Thoracic aorta (tissue), 2 donors: ENCODE data around the gene PTPRG. TPM values are rescaled to one million over a fixed set of nuclear protein-coding genes. Genes with fewer than 3 reads are reported as not detected.
"Not testable (repeated sequence)": the region's sequence is repeated elsewhere in the genome, so short reads cannot be mapped to it uniquely, and the experiment has no call there.

Source experiments
- ATAC-seq: fragments of 150-250 bp; one replicate; pipeline ENCODE4 v1.8.0; 2017; ENCODE audit warnings: low read depth; ENCODE audit not compliant: insufficient number of reproducible peaks, low FRiP score
- DNase-seq: peaks from one replicate; pipeline ENCODE4 v3.0.0-alpha.2; 2020; ENCODE audit warnings: low spot score
- H3K27ac ChIP-seq, 2 donors: fragments of 200-600 bp; sonication (generic); 1 replicate in 1 of 2; 2 replicates in 1 of 2; pipeline ENCODE4 v1.5.1; 2016; ENCODE audit warnings: mild to moderate bottlenecking in 2 of 2, moderate library complexity in 2 of 2
- H3K27me3 ChIP-seq: fragments of 200-600 bp; sonication (generic); replicated peaks from 2 replicates; pipeline ENCODE4 v1.6.0; 2016; ENCODE audit warnings: mild to moderate bottlenecking; ENCODE audit not compliant: insufficient read depth
- H3K36me3 ChIP-seq: fragments of 200-600 bp; sonication (generic); one replicate; pipeline ENCODE4 v1.5.1; 2016
- H3K4me1 ChIP-seq, 2 donors: fragments of 200-600 bp; sonication (generic); 1 replicate in 1 of 2; 2 replicates in 1 of 2; pipeline versions ENCODE4 v1.5.1 to v1.6.0; 2016; ENCODE audit warnings: low read depth in 2 of 2, mild to moderate bottlenecking in 1 of 2; ENCODE audit not compliant: control insufficient read depth in 1 of 2
- H3K4me3 ChIP-seq: fragments of 200-600 bp; sonication (generic); 2 replicates; pipeline ENCODE4 v1.5.1; 2016; ENCODE audit warnings: mild to moderate bottlenecking
- H3K9me3 ChIP-seq: fragments of 200-600 bp; sonication (generic); 2 replicates; pipeline ENCODE4 v1.5.1; 2016
- total RNA-seq, 2 donors: library from RNA; depleted of rRNA; stranded (reverse); fragments of >200 nt; gene quantifications; one replicate each; pipeline versions ENCODE4 v1.1.0 to v1.2.3, GENCODE V29; 2016
- TF ChIP-seq, protein P1 (sequence below): fragments of 200-600 bp; sonication (generic); IDR thresholded peaks from one replicate; pipeline ENCODE4 v1.5.1; 2019; ENCODE audit warnings: antibody characterized with exemption

PTPRG gene
- total RNA-seq, 2 donors from 2014 or later: 154 to 208 TPM

DNA sequence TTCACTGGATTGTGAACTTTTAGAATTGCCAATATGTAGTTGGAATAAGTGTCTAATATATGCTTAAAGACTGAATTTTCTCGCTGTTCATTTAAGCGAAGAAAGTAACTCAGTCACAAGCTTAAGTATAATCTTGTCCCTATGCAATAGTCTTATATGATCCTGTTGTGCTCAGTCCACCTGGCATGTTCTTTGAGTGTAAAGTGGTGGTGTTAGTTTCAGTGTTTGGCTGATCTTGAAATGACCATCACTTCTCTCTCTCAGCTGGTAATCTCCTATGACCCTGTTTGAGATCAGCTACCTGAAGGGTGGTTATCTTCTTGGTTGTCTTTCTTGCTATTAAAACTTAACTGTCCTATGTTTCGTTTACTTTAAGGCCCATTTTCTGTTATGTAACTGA, 197.5 kb downstream of the PTPRG start:
- DNase-seq (no peak), ATAC-seq (no peak)
- no peak overlapping the region for H3K27ac ChIP-seq

DNA sequence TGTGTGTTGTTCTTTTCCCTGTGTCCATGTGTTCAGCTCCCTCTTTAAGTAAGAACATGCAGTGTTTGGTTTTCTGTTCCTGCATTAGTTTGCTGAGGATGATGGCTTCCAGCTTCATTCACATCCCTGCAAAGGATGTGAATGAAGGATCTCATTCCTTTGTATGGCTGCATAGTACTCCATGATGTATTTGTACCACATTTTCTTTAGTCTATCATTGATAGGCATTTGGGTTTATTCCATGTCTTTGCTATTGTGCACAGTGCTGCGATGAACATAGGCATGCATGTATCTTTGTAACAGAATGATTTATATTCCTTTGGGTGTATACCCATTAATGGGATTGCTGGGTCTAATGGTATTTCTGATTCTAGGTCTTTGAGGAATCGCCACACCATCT, 199.4 kb downstream of the PTPRG start:
- H3K4me1 ChIP-seq, ATAC-seq, H3K9me3 ChIP-seq, H3K36me3 ChIP-seq, DNase-seq, H3K27me3 ChIP-seq, H3K27ac ChIP-seq, H3K4me3 ChIP-seq: not testable (repeated sequence)

More for the DNA sequence above, 197.5 kb downstream of the PTPRG start:
- H3K4me1 ChIP-seq: peaks cover 0 to 6% of the 10 kb centered on the region in 2 donors
- H3K9me3 ChIP-seq: no peaks in the 10 kb centered on the region
- H3K27me3 ChIP-seq: no peaks in the 10 kb centered on the region
- H3K36me3 ChIP-seq: no peaks in the 10 kb centered on the region
- H3K4me3 ChIP-seq: no peak overlapping the region
- TF ChIP-seq, protein P1, sequence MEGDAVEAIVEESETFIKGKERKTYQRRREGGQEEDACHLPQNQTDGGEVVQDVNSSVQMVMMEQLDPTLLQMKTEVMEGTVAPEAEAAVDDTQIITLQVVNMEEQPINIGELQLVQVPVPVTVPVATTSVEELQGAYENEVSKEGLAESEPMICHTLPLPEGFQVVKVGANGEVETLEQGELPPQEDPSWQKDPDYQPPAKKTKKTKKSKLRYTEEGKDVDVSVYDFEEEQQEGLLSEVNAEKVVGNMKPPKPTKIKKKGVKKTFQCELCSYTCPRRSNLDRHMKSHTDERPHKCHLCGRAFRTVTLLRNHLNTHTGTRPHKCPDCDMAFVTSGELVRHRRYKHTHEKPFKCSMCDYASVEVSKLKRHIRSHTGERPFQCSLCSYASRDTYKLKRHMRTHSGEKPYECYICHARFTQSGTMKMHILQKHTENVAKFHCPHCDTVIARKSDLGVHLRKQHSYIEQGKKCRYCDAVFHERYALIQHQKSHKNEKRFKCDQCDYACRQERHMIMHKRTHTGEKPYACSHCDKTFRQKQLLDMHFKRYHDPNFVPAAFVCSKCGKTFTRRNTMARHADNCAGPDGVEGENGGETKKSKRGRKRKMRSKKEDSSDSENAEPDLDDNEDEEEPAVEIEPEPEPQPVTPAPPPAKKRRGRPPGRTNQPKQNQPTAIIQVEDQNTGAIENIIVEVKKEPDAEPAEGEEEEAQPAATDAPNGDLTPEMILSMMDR: no peak

DNA sequence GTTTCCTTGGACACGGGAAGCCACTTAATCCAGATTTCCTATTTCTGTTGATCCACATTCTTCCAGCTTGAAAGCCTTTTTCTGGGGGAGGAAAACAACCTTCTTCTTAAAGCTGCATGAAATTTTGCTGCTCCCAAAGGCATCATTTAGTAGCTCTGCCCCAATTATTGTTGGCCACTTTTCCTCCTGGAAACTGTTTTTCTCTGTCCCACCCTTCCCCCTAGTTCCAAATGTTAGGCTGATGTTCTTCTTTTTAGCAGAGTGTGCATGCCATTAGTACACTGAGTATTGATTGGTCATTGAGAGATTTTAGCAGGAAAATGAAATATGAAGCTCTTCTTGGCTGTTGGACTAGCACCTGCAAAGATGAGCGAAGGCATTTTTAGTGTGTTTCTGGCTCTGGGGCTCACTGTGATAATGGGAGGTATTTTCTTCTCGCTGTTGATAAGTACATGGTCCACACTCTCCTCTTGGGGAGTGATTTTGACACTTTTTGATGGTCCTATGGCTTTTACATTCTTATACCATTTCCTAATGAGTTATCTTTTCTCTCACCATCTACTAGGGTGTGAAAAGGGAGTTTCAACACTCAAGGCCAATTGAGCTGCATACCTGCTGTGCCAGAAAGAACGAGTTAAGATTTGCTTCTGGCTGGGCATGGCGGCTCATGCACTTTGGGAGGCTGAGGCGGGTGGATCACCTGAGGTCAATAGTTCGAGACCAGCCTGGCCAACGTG, 200.5 kb downstream of the PTPRG start:
- ATAC-seq: no peak

DNA sequence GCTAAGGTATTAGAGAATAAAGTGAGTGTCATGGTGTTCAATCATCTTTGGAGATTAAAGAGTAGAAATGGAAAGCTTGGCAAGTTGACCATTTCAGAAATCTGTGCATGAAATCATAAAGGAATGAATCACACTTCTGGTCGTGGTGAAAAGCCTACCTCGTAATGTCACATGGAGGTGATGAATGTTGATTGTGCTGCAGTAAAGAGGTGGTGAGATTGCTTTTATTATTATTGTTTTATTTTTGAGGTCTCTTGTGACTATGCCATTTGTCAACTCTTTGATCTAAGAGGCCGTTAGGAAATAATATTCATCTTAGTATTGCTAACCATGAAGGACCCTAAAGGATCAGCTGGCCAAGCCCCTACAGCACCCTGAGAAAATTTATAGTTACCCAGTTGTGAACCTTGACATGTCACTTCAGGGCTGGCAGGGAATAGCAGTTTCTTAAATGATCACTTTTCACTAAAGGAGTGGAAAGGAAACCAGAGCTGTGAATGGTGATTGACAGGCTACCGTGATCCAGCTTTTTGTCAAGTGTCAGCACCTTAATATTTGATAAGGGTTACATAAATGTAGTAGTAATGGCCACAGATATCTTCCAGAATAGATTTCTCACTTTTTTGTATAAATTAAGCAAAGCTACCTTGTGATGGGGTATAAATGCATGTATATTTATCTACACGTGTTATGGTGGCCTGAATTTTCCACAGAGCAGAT, 203.9 kb downstream of the PTPRG start:
- no peaks in the 10 kb centered on the region for H3K27me3 ChIP-seq
- TF ChIP-seq, protein P1: no peak
- no peak overlapping the region for H3K4me3 ChIP-seq
- H3K27ac ChIP-seq: no peak overlapping the region
- peaks cover 2 to 6% of the 10 kb centered on the region in 2 donors for H3K4me1 ChIP-seq
- ATAC-seq (no peak), DNase-seq (no peak)
- no peaks in the 10 kb centered on the region for H3K36me3 ChIP-seq
- no peaks in the 10 kb centered on the region for H3K9me3 ChIP-seq

More for the DNA sequence above, 200.5 kb downstream of the PTPRG start:
- Histone ChIP-seq H3K4me1 (peaks cover 0 to 6% of the 10 kb centered on the region in 2 donors), H3K27me3 (no peaks in the 10 kb centered on the region), H3K4me3 (no peak overlapping the region), H3K36me3 (no peaks in the 10 kb centered on the region), H3K9me3 (no peaks in the 10 kb centered on the region), H3K27ac (no peak overlapping the region)
- TF ChIP-seq, protein P1: no peak
- no peak for DNase-seq

DNA sequence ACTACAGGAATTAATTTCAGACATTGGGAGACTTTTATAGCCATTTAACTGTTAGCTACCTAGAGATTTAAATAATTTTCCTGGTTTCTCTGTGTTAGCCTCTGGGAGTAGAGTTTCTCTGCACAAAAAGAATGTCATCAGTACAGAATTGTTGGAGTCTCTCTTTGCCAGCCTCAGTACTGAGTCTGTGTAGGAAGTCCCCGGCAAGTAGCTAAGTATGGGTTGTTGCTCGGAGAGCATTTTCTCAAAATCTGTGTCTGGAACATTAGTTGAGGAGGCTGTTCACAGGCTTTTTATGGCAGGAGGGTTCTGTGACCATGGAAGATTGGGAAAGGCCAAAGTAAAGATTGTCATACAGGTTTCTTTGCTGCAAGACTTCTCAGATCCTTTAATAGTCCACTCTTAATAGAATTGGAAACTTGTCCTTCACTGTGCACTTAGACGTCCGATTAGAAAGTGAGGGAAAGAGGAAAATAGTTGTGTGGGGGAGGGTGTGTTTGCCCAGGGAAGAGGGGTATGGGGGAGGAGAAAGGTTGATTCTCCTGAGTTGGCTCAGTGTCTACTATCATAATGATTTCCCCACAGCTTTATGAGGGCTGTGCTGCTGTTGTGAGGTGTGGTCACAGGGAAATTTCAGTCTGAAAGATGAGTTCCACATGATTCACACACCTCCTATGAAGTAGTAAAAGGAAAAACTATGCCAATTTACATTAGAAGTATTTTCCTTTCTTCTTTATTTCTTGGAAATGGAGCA, 207.1 kb downstream of the PTPRG start:
- no peak for ATAC-seq
- no peak overlapping the region for H3K4me3 ChIP-seq
- no peaks in the 10 kb centered on the region for H3K9me3 ChIP-seq
- no peaks in the 10 kb centered on the region for H3K27me3 ChIP-seq
- TF ChIP-seq, protein P1: no peak
- no peak for DNase-seq
- H3K4me1 ChIP-seq: peaks cover 6 to 11% of the 10 kb centered on the region in 2 donors
- no peak overlapping the region for H3K27ac ChIP-seq
- H3K36me3 ChIP-seq: no peaks in the 10 kb centered on the region
